ENCODE data around the gene STX18.
"Not testable (repeated sequence)": the region's sequence is repeated elsewhere in the genome, so short reads cannot be mapped to it uniquely, and the experiment has no call there.

Gene STX18

DNA sequence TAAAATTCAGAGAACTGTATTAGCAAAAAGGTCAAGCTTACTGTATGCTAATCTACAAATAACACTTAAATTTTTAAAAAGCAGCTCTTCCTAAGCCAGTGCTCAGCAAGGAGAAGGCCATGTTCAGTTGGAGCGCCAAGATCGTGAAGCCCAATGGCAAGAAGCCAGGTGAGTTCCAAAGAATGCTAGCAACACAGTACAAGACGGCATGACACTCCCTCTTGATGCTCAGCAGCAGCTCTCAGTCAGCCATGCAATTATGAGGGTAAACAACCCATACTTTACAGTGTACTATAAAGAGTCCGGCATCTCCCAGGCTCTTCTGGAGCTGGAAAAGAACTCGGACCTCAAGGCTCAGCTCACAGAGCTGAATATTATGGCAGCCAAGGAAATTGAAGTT lies 34.9 kb downstream of the STX18 start:
- H3K9ac ChIP-seq (ENCODE audit: low read length): no peak overlapping the region
- no peaks in the 10 kb centered on the region for H3K9me3 ChIP-seq (ENCODE audit: control insufficient read depth, low read depth, low read length)
- peaks cover 9% of the 10 kb centered on the region for H3K4me1 ChIP-seq (ENCODE audit: control insufficient read depth, low read depth, low read length)
- no peak overlapping the region for H3K4me3 ChIP-seq (ENCODE audit: low read length)
- H3K27me3 ChIP-seq (ENCODE audit: control insufficient read depth, insufficient read depth, low read length): peaks cover 16% of the 10 kb centered on the region
- no peak overlapping the region for H3K27ac ChIP-seq (ENCODE audit: low read length)
- H3K36me3 ChIP-seq (ENCODE audit: control insufficient read depth, low read depth, low read length): no peaks in the 10 kb centered on the region

DNA sequence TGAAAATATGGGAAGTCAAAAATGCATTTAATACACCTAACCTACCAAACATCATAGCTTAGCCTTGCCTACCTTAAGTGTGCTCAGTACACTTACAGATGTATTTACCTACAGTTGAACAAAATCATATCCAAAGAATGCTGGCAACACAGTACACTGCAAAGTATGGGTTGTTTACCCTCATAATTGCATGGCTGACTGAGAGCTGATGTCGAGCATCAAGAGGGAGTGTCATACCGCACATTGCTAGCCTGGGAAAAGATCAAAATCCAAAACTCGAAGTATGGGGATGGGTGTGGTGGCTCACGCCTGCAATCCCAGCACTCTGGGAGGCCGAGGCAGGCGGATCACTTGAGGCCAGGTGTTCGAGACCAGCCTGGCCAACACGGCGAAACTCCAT lies 36.6 kb downstream of the STX18 start:
- not testable (repeated sequence) for H3K4me1 ChIP-seq (ENCODE audit: control insufficient read depth, low read depth, low read length); H3K27ac ChIP-seq (ENCODE audit: low read length); H3K9ac ChIP-seq (ENCODE audit: low read length); H3K4me3 ChIP-seq (ENCODE audit: low read length); H3K9me3 ChIP-seq (ENCODE audit: control insufficient read depth, low read depth, low read length); H3K36me3 ChIP-seq (ENCODE audit: control insufficient read depth, low read depth, low read length)
- peaks cover 20% of the 10 kb centered on the region for H3K27me3 ChIP-seq (ENCODE audit: control insufficient read depth, insufficient read depth, low read length)

GRCh38 chr4:4504783-4505182 lies 37.1 kb downstream of the STX18 start:
- no peak overlapping the region for H3K4me3 ChIP-seq (ENCODE audit: low read length)
- H3K9me3 ChIP-seq (ENCODE audit: control insufficient read depth, low read depth, low read length): no peaks in the 10 kb centered on the region
- peaks cover 20% of the 10 kb centered on the region for H3K27me3 ChIP-seq (ENCODE audit: control insufficient read depth, insufficient read depth, low read length)
- no peak overlapping the region for H3K27ac ChIP-seq (ENCODE audit: low read length)
- H3K36me3 ChIP-seq (ENCODE audit: control insufficient read depth, low read depth, low read length): no peaks in the 10 kb centered on the region
- no peak overlapping the region for H3K9ac ChIP-seq (ENCODE audit: low read length)
- peaks cover 9% of the 10 kb centered on the region for H3K4me1 ChIP-seq (ENCODE audit: control insufficient read depth, low read depth, low read length)

GRCh38 chr4:4502694-4503311 lies 39.0 kb downstream of the STX18 start:
- Histone ChIP-seq H3K36me3 (ENCODE audit: control insufficient read depth, low read depth, low read length) (no peaks in the 10 kb centered on the region), H3K27me3 (ENCODE audit: control insufficient read depth, insufficient read depth, low read length) (peaks cover 20% of the 10 kb centered on the region), H3K4me1 (ENCODE audit: control insufficient read depth, low read depth, low read length) (peaks cover 9% of the 10 kb centered on the region), H3K9ac (ENCODE audit: low read length) (no peak overlapping the region), H3K4me3 (ENCODE audit: low read length) (peak overlapping the region; percentile 1), H3K27ac (ENCODE audit: low read length) (no peak overlapping the region), H3K9me3 (ENCODE audit: control insufficient read depth, low read depth, low read length) (no peaks in the 10 kb centered on the region)

GRCh38 chr4:4501679-4502078 lies 40.2 kb downstream of the STX18 start:
- Histone ChIP-seq H3K9ac (ENCODE audit: low read length) (no peak overlapping the region), H3K4me3 (ENCODE audit: low read length) (no peak overlapping the region), H3K27ac (ENCODE audit: low read length) (no peak overlapping the region), H3K9me3 (ENCODE audit: control insufficient read depth, low read depth, low read length) (no peaks in the 10 kb centered on the region), H3K27me3 (ENCODE audit: control insufficient read depth, insufficient read depth, low read length) (peaks cover 20% of the 10 kb centered on the region), H3K36me3 (ENCODE audit: control insufficient read depth, low read depth, low read length) (no peaks in the 10 kb centered on the region), H3K4me1 (ENCODE audit: control insufficient read depth, low read depth, low read length) (peaks cover 9% of the 10 kb centered on the region)

DNA sequence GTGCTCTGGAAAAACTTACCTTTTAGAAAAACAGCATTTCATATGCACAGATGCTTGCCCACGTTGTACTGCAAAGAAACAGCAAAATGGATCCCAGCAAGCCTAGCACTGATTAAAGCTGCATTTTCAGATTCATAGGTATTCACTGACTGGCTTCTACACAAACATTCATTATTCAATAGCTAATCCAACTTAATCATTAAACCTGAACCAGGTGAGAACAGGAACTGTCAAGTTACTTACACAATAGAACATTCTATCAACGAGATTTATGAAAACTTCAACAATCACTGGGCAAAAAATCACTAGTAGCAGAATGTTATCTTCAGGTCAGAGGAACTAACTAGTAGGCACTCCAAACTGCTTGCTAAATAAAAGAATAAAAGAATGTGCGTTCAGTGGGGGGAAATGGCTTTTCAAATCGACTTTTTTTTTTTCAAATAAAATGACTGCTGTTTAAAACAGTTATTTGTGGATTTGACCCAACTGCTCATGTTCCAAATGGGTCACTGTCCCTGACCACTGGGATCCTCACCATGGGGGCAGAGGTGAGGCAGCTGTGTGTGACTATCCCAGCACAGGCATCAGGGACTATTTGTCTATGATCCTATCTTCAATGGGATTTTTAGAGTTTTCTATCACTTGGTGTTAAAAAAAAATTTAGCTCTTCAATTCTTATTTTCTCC lies 42.3 kb downstream of the STX18 start:
- Histone ChIP-seq H3K36me3 (ENCODE audit: control insufficient read depth, low read depth, low read length) (no peaks in the 10 kb centered on the region), H3K4me3 (ENCODE audit: low read length) (no peak overlapping the region), H3K4me1 (ENCODE audit: control insufficient read depth, low read depth, low read length) (peaks cover 15% of the 10 kb centered on the region), H3K9ac (ENCODE audit: low read length) (no peak overlapping the region), H3K27me3 (ENCODE audit: control insufficient read depth, insufficient read depth, low read length) (peaks cover 20% of the 10 kb centered on the region), H3K9me3 (ENCODE audit: control insufficient read depth, low read depth, low read length) (no peaks in the 10 kb centered on the region), H3K27ac (ENCODE audit: low read length) (no peak overlapping the region)

GRCh38 chr4:4496592-4497372 lies 45.1 kb downstream of the STX18 start:
- Histone ChIP-seq H3K4me3 (ENCODE audit: low read length) (no peak overlapping the region), H3K9me3 (ENCODE audit: control insufficient read depth, low read depth, low read length) (no peaks in the 10 kb centered on the region), H3K9ac (ENCODE audit: low read length) (no peak overlapping the region), H3K4me1 (ENCODE audit: control insufficient read depth, low read depth, low read length) (peaks cover 6% of the 10 kb centered on the region), H3K27ac (ENCODE audit: low read length) (no peak overlapping the region), H3K36me3 (ENCODE audit: control insufficient read depth, low read depth, low read length) (no peaks in the 10 kb centered on the region), H3K27me3 (ENCODE audit: control insufficient read depth, insufficient read depth, low read length) (peaks cover 2% of the 10 kb centered on the region)

DNA sequence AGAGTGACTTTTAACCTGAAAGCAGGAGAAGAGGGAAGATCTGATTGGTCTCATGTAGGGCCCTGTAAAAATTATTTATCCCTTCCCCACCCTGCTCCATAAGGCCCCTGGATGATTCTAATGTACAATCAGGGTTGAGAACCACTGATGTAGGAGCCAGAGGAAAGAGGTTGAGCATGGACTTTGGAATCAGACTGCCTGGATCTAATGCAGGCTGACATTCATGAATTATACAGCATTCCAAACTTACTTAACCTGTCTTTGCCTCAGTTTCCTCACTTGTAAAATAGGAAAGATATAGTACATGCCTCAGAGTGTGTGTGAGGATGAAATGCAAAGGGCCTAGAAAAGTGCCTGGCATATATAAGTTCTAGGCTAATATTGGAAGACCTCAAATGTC lies 47.0 kb downstream of the STX18 start:
- Histone ChIP-seq H3K9ac (ENCODE audit: low read length) (no peak overlapping the region), H3K27ac (ENCODE audit: low read length) (no peak overlapping the region), H3K27me3 (ENCODE audit: control insufficient read depth, insufficient read depth, low read length) (no peaks in the 10 kb centered on the region), H3K9me3 (ENCODE audit: control insufficient read depth, low read depth, low read length) (no peaks in the 10 kb centered on the region), H3K4me3 (ENCODE audit: low read length) (no peak overlapping the region), H3K36me3 (ENCODE audit: control insufficient read depth, low read depth, low read length) (no peaks in the 10 kb centered on the region), H3K4me1 (ENCODE audit: control insufficient read depth, low read depth, low read length) (peaks cover 6% of the 10 kb centered on the region)

GRCh38 chr4:4492161-4492847 lies 49.5 kb downstream of the STX18 start:
- no peak overlapping the region for H3K9ac ChIP-seq (ENCODE audit: low read length)
- no peak overlapping the region for H3K27ac ChIP-seq (ENCODE audit: low read length)
- H3K4me3 ChIP-seq (ENCODE audit: low read length): no peak overlapping the region

GRCh38 chr4:4491396-4491893 lies 50.4 kb downstream of the STX18 start:
- H3K27ac ChIP-seq (ENCODE audit: low read length): no peak overlapping the region

More at GRCh38 chr4:4492161-4492847, 49.5 kb downstream of the STX18 start:
- no peaks in the 10 kb centered on the region for H3K9me3 ChIP-seq (ENCODE audit: control insufficient read depth, low read depth, low read length)
- no peaks in the 10 kb centered on the region for H3K36me3 ChIP-seq (ENCODE audit: control insufficient read depth, low read depth, low read length)
- H3K27me3 ChIP-seq (ENCODE audit: control insufficient read depth, insufficient read depth, low read length): no peaks in the 10 kb centered on the region
- H3K4me1 ChIP-seq (ENCODE audit: control insufficient read depth, low read depth, low read length): peaks cover 6% of the 10 kb centered on the region

GRCh38 chr4:4490816-4491215 lies 51.0 kb downstream of the STX18 start:
- Histone ChIP-seq H3K9ac (ENCODE audit: low read length) (no peak overlapping the region), H3K27ac (ENCODE audit: low read length) (no peak overlapping the region), H3K9me3 (ENCODE audit: control insufficient read depth, low read depth, low read length) (no peaks in the 10 kb centered on the region), H3K4me1 (ENCODE audit: control insufficient read depth, low read depth, low read length) (no peaks in the 10 kb centered on the region), H3K36me3 (ENCODE audit: control insufficient read depth, low read depth, low read length) (no peaks in the 10 kb centered on the region), H3K4me3 (ENCODE audit: low read length) (no peak overlapping the region), H3K27me3 (ENCODE audit: control insufficient read depth, insufficient read depth, low read length) (no peaks in the 10 kb centered on the region)

More at GRCh38 chr4:4491396-4491893, 50.4 kb downstream of the STX18 start:
- Histone ChIP-seq H3K4me1 (ENCODE audit: control insufficient read depth, low read depth, low read length) (peaks cover 5% of the 10 kb centered on the region), H3K27me3 (ENCODE audit: control insufficient read depth, insufficient read depth, low read length) (no peaks in the 10 kb centered on the region), H3K9me3 (ENCODE audit: control insufficient read depth, low read depth, low read length) (no peaks in the 10 kb centered on the region), H3K4me3 (ENCODE audit: low read length) (no peak overlapping the region), H3K9ac (ENCODE audit: low read length) (no peak overlapping the region), H3K36me3 (ENCODE audit: control insufficient read depth, low read depth, low read length) (no peaks in the 10 kb centered on the region)
